Coronary artery (tissue), 2 donors: ENCODE data around the gene MRNIP.

ENCODE experiments used
- DNase-seq: peaks from one replicate; pipeline ENCODE4 v3.0.0-alpha.2; 2017; ENCODE audit warnings: low spot score
- H3K27ac ChIP-seq, 2 donors: fragments of 200-600 bp; sonication (generic); one replicate each; pipeline ENCODE4 v1.5.1; 2016 to 2019
- H3K4me3 ChIP-seq: fragments of 200-600 bp; sonication (generic); 2 replicates; pipeline ENCODE4 v1.5.1; 2016; ENCODE audit warnings: mild to moderate bottlenecking, moderate library complexity
- TF ChIP-seq, protein P1 (sequence below): fragments of 200-600 bp; sonication (generic); IDR thresholded peaks from one replicate; pipeline ENCODE4 v1.5.1; 2019; ENCODE audit warnings: antibody characterized with exemption

The MRNIP gene

DNA sequence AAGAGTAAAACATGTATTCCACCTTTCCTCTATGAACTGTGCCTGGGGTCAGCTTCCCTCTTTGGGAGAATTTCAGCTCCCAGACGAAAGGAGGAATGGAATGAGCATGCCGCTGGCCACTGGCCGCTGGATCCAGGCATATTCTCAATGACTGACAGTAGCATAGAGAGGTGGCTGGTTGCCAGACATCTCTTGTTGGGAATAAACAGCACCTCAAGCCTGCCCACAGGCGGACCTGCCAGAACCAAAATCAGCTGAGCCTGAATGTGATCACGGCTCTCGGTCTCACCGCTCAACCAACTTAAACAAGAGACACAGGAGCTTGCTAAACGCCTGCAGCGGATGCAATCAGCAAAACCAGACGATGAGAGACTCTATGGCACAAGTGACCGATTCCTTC, 28.5 kb upstream of the MRNIP start:
- Histone ChIP-seq H3K4me3 (no peak overlapping the region), H3K27ac (no peak overlapping the region)
- no peak for DNase-seq
- TF ChIP-seq, protein P1, sequence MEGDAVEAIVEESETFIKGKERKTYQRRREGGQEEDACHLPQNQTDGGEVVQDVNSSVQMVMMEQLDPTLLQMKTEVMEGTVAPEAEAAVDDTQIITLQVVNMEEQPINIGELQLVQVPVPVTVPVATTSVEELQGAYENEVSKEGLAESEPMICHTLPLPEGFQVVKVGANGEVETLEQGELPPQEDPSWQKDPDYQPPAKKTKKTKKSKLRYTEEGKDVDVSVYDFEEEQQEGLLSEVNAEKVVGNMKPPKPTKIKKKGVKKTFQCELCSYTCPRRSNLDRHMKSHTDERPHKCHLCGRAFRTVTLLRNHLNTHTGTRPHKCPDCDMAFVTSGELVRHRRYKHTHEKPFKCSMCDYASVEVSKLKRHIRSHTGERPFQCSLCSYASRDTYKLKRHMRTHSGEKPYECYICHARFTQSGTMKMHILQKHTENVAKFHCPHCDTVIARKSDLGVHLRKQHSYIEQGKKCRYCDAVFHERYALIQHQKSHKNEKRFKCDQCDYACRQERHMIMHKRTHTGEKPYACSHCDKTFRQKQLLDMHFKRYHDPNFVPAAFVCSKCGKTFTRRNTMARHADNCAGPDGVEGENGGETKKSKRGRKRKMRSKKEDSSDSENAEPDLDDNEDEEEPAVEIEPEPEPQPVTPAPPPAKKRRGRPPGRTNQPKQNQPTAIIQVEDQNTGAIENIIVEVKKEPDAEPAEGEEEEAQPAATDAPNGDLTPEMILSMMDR: no peak

DNA sequence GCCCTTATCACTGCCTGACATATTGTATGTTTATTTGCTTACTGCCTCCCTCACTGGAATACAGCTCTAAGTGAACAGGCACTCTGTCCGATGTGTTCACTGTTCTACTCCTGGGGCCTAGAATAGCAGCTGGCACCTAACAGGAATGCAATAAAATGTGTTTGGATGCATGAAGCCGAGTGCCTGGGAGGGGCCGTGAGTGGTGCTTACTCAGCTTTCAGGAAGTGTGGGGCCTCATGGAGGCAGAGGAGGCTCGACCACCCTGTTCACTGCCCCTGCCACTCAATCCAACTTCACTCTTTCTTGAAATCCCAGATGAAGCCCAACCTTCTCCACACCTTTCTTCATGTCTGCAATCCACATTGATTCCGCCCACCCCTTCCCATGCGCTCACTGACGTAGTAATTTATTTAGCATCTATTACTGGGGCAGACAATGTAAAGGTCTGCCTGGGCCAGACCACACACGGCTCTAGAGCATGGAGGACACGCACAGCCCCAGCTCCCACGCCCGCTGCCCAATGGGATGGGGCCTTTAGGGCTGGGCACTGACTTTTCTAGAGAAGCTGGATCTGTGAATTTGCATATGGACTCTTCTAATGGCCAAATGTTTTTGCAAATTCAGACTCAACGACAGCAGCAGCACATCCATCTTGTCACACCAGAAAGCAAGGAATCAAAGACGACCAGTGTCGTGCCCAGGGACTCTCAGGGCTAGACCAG, 27.7 kb upstream of the MRNIP start:
- TF ChIP-seq, protein P1: no peak
- Histone ChIP-seq H3K27ac (no peak overlapping the region), H3K4me3 (no peak overlapping the region)
- no peak for DNase-seq

DNA sequence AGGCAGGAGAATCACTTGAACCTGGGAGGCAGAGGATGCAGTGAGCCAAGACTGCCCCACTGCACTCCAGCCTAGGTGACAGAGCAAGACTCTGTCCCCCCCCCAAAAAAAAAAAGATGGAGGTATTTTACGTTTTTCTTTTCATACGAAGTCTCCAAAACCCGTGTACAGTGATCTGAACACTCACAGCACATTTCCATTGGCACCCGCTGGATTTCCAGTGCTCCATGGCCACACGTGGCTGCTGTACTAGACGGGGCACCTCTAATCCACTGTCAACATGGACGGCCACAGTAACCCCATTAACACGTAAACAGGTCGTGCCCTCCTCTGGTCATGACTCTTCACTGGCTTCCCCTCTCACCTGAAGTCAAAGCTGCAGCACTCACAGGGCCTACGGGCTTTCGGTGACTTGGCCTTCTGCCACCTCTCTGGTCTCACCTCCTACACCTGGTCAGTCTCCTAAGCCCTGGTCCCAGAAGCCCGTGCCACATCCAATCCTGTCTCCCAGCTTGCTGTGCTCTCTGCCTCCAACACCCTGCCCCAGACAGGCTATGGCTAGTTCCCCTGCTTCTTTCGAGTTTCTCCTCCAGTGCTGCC, 27.0 kb upstream of the MRNIP start:
- H3K4me3 ChIP-seq: no peak overlapping the region
- DNase-seq: no peak
- TF ChIP-seq, protein P1: no peak

DNA sequence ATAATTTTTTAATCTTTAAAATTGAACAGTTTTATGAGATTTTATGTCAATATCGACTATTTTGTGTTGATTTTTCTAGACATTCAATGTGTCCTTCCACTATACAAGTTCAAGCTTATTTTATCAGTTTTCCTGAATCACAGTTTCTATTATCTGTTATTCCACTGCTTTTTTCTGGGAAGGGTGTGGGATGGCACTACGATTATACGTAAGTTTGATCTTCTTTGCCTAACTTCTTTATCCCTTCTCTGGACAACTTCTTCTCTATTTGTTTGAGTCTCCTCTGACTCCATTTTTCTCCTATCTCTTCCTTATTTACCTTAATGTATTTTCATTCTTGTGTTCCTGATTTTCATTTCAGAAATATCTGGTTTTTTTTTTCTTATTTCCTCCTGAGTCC, 24.5 kb upstream of the MRNIP start:
- Histone ChIP-seq H3K4me3 (no peak overlapping the region), H3K27ac (no peak overlapping the region)
- no peak for DNase-seq
- TF ChIP-seq, protein P1: no peak

More for the DNA sequence above, 27.0 kb upstream of the MRNIP start:
- no peak overlapping the region for H3K27ac ChIP-seq

DNA sequence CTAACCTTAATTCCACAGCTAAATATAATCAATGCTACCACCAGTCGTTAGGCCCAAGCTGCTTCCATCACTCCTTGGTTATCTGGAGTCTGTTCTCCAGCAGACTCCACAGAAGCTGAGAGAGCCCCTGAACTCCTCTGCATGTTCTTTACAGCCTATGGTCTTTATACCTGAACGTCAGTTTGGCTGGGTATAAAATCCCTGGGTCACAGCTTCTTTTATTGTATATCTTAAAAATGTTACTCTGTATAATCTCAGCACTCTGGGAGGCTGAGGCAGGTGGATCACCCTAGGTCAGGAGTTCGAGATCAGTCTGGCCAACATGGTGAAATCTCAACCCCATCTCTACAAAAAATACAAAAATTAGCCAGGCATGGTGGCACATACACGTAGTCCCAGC, 23.7 kb upstream of the MRNIP start:
- Histone ChIP-seq H3K4me3 (no peak overlapping the region), H3K27ac (no peak overlapping the region)
- TF ChIP-seq, protein P1: no peak
- no peak for DNase-seq

DNA sequence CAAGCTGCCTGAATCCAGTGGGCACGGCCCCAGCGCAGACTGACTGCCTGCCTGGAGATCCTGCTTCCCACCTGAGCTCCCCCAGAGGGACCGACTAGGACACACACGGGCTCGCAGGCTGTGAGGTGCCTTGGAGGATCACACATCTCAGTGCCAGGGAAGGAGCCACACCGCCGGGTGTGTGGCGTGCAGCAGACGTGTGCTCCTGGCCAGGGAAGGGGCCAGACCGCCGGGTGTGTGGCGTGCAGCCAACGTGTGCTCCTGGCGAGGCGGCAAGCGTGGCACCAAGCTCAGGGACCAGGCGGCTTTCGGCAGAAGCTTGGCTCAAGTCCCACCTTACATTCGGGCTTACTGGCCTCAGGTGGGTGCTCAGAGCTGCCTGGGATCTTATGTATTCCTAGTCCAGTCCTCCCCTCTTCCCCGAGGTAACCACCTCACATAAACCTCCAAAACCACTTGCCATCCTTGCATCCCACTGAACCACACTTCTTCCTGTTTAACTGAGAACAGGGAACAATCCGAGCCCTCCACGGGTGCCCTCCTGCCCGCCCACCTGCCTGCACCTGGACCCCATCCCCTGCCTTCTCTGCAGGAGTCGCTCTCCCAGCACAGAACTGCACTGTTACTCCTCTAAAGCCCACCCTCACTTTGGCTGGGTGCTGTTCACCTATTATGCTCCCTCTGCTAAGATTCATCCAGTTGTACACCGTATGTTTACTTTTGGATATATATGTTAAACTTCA, 22.4 kb upstream of the MRNIP start:
- H3K4me3 ChIP-seq: no peak overlapping the region

More for the DNA sequence above, 22.4 kb upstream of the MRNIP start:
- DNase-seq: no peak
- no peak overlapping the region for H3K27ac ChIP-seq
- TF ChIP-seq, protein P1: no peak
